Head of caudate nucleus (tissue), 42 donors: ENCODE measurements around the gene GPR37L1.
A peak's percentile ranks its signal among the peaks of the same experiment; 100 is the strongest.

ENCODE experiments used
- DNase-seq, 42 donors: peaks; one replicate each; pipeline versions ENCODE4 v3.0.0 to v3.0.0-alpha.2; 2020 to 2021; ENCODE audit warnings: mixed read lengths in 7 of 42
- intact Hi-C: fragments of 100-400 bp; cut with DNase I; formaldehyde crosslinking; loops from one replicate; pipeline ENCODE4 v1.15.0; 2022

Gene GPR37L1, protein sequence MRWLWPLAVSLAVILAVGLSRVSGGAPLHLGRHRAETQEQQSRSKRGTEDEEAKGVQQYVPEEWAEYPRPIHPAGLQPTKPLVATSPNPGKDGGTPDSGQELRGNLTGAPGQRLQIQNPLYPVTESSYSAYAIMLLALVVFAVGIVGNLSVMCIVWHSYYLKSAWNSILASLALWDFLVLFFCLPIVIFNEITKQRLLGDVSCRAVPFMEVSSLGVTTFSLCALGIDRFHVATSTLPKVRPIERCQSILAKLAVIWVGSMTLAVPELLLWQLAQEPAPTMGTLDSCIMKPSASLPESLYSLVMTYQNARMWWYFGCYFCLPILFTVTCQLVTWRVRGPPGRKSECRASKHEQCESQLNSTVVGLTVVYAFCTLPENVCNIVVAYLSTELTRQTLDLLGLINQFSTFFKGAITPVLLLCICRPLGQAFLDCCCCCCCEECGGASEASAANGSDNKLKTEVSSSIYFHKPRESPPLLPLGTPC

DNA sequence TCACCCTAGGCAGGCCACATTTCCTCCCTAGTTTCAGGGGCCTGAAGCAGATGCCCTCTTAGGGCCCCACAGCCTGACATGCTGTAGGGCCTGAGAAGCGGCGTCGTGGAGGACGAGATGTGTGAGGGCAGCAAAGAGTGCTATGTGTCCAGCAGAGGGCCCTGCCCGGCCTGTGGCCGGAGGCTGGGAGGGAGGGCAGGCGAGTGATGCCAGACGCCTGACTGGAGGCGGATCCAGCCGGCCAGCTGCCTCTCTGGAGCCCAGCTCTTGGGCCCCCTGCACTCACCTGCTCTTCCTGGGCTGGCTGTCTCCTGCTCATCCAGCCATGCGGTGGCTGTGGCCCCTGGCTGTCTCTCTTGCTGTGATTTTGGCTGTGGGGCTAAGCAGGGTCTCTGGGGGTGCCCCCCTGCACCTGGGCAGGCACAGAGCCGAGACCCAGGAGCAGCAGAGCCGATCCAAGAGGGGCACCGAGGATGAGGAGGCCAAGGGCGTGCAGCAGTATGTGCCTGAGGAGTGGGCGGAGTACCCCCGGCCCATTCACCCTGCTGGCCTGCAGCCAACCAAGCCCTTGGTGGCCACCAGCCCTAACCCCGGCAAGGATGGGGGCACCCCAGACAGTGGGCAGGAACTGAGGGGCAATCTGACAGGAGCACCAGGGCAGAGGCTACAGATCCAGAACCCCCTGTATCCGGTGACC, at the start of gene GPR37L1:
GPR37L1 (plus strand) TSS at position 279 of the 697 bp plus-strand sequence; CDS start at position 326, 47 bp downstream.
- DNase-seq: peak; percentile 79 to 95 (median 90)

DNA sequence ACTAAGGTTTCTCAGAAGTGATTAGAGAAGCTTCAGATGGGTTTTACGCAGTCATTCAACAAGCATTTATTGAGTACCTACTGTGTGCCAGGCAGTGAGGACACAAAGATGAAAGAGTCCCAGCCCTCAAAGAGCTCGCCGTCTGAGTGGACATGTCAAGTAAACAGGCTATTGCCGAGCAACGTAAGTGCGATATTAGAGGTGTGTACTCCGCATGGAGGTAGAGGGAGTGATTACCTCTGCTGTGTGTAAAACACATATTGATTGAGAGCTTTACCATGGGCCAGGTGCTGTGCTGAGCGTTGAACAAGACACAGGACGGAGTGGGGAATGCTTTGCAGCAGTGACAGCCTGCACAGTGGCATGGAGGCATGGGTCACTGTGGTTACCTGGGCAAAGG, 49.5 kb upstream of the GPR37L1 start:
- intact Hi-C loops: no loop called here
- DNase-seq: no peak

More for the DNA sequence above, at the start of gene GPR37L1:
- intact Hi-C loops: no loop called here

DNA sequence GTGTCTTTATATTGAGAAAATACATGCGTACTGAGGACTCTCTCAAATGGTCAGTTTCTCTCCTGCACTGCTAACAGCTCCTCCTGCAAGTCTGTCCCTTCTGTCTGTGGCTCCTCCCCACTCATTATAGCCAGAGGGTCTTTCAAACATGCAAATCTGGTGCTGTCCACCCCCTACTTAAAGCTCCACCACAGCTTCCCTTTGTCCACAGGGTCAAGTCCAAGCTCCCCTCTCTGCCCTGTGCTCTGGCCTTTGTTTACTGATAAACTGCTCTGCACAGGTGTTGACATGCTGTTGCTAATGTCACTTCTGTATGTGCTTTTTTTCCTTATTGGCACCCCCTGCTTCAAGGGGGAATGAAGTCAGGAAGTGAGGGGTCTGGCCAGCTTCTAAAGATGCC, 47.7 kb upstream of the GPR37L1 start:
- intact Hi-C loops: no loop called here
- DNase-seq: no peak

DNA sequence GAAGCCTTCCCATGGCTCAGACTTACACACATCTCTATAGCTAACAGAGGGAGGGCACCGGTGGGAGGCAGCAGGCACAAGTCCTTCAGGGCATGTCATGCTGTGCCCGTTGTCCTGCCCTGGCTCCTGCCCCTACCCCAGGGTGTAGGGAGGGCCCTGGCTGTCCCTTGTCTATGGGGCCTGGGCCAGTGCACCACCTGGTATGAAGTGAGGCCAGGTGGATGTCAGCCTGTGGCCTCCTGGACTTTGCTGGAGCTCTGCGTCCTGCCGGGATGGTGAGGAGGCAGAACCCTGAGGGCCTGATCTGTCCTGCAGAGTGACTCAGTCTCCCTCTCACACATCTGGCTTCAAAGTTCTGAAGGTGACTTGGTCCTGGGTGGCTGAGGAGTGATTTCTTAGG, 47.3 kb upstream of the GPR37L1 start:
- DNase-seq: no peak
- intact Hi-C loops: no loop called here

DNA sequence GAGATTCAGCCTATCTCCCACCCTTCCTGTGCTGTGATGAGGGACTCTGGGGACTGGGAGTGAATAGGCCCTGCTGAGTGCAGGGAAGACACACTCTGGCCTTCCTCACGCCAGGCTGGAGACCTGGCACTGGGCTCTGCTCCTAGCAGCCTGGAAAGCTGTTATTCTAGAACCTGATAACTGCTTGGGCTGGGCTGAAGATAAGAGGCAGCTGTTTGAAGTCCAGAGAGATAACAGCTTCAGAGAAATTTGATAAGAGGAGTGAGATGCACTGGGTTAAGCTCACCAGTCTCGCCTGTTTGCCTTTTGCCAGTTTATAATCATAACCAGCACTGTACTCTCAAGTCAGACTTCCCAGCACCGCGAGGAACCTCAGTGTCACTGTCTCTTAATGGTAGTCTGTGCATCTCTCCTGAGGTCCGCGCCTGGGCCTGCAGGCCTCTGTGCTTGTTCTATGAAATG, 46.6 kb upstream of the GPR37L1 start:
- no peak for DNase-seq
- intact Hi-C loops: no loop called here

DNA sequence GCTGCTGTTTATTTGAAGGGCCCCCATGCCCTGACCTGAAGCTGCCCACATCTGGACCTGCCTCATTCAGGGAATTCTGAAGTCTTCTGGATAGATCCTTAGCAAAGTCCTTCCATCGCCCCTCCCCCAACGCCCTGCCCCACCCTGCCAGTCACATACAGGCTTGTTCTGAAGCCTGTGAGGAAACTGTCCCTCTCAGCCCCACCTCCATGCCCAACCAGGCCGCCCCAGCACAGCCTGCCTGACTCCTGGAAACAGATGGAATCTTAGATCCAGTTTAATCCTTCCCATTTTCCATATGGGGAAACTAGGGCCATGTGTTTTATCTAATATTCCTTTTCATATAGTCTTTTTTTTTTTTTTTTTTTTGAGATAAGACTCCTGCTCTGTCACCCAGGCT, 44.5 kb upstream of the GPR37L1 start:
- no peak for DNase-seq
- intact Hi-C loops: no loop called here

DNA sequence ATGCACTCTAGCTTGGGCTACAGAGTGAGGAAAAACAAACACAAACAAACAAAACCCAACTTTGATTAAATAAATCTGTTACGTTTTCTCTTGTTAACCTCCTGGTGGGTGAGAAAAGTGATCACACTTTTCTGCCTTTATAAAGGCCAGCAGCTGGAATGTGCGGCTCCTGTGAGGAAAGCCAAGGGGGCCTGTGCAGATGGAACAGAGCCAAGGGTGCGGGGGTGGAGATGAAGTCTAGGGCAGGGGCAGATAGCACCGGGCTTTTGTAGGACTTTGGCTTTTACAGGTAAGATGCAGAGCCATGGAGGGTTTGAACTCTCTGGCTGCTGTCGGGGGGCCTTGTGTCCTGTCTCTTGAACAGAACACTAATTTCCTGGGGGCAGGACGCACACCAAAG, 40.7 kb upstream of the GPR37L1 start:
- DNase-seq: no peak
- intact Hi-C loops: no loop called here

DNA sequence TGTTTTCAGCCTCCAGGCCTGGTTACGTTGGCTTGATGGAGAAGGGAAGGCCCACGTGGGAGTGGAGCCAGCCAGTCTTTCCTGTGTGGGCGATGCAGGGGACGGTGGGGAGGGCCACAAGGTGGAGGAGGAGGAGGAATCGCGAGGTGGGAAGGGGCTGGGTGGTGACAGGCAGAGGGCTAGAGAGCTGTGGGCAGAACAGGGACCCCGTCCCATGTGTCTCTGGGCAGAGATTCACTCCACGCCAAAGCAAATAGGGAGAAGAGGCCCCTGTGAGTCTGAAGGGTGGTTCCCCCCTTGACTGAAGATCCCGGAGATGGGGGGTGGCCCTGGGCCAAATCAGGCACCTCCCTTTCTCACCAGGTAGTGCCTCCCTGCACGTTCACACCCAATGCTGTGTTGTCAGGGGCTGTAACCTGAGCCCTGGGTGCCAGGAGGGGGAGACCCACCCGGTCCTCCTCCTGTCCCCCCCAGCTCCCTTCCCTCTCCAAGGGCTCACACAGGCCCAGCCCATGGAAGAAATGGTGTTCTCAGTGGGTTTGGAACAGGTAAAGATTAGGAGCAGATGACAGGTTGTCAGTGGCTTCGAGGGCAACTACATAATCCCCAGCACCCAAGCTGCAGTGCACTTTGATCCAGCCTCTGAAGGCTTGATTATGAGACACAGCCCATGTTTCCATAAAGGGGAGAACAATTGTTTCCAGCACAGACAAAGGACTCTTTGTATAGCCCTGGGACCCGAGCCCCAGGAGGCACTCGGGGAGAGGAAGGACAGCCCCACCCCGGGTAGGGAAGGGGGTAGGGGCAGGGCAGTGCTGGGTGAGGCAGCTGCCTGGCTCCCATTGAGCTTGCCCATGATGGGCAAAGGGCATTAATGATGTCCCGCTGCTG, 37.7 kb upstream of the GPR37L1 start:
- intact Hi-C loops: no loop called here
- DNase-seq: peak; percentile 68 to 97 (median 90)

DNA sequence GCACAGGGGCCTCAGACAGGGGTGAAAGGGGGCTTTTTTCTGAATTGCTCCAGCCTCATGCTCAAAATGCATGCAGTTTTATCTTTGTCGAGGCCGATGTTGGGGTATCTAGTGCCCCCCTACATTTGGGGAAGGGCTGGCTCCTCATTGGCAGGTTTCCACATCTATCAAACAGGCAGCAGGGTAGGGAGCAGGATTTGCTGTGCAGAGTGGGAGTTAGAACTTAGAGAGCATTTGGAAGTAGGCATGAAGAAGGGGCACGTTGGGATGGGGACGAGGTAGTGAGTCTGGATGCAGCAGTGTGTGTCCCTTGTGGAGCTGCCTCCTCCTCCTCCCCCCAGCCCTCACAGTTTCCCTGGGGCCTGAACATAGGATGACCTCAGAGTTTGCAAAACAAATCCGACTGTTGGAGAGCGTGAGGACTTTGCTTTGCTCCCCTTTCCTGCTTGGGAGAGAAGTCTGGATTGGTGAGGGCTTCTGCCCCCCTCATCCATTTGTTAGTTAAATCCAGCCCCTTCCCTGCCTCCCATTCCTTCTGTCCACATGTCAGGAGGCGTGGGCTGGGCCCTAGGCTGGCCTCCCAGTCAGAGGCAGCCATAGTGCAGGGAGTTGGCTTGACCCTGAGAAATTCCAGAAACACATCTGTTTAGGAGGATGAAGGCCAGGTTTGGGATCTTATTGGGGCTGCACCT, 36.9 kb upstream of the GPR37L1 start:
- peak in 41 of 42 donors; percentile 19 to 88 (median 67) for DNase-seq
- intact Hi-C loops: no loop called here

DNA sequence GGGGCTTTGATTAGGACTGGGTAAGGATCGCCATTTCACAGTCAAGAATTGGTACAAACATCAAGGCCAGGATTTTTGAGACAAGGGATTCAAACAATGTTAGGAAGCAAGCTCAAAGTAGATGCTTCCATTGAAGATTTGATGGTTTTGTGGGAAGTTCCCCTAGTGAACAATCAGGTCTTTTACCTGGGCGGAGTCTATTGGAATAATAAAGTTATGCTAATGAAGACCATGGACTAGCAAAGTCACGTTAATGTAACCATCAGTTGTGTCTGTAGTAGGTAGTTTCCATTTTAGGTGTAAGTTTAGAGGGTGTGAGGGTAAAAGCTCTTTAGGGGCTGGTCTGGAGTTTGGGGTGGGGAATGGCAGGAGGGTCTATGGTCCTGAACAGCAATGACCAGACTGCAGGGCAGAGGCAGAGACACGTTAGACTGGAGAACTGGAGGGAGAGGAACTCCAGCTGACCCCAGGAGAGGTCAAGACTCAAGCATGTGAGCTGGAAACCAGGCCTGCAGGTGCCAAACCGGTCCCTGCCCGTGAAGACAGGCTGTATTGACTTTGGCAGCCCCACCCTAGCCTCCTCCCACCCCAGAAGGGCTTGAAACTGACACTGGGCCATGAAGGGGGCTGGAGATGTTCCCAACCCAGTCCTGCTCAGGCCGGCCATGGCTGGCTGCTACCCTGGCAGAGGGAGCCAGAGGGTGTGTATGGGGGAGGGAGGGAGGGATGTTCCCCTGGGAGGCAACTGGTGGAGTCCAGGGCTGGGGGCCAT, 36.0 kb upstream of the GPR37L1 start:
- DNase-seq: peak in 5 of 42 donors; percentile 7 to 46 (median 28)
- intact Hi-C loops: no loop called here

DNA sequence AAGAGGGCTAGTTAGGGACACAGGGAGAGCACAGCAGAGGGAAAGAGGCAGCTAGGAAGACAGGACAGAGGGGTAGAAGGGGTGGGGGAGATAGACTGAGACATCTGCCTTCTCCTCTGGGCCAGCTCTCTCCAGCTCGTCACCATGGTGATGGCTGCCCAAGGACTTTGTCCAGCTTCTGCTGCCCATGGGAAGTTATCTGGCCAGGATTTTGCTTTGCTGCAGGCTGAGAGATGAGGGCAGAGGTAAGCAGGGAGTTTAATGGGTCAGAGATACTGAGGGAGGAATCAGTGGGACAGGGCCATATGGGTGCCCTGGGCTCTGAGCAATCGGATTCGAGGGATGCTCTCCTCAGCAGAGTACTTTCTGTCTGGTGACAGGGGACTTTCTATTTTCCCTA, 34.5 kb upstream of the GPR37L1 start:
- intact Hi-C loops: no loop called here

DNA sequence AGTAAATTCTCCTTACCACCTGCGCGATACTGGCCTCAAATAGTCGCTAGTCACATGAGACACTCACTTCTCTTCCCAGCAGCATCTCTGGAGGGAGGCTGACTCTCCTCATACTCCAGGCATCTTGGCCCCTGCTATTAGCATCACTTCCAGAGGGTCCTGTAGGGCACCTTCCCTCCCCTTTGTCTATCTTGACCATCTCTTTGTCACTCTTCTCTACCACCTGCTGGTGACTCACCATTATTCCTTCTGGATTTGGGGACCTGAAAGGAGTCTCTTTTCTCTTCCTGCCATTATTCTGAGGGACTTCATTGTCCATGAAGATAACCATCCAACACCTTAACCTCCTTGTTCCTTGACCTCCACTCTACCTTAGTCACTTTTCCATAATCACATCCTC, 31.7 kb upstream of the GPR37L1 start:
- intact Hi-C loops: no loop called here

More for the DNA sequence above, 34.5 kb upstream of the GPR37L1 start:
- DNase-seq: peak in 29 of 42 donors; percentile 12 to 68 (median 36)

DNA sequence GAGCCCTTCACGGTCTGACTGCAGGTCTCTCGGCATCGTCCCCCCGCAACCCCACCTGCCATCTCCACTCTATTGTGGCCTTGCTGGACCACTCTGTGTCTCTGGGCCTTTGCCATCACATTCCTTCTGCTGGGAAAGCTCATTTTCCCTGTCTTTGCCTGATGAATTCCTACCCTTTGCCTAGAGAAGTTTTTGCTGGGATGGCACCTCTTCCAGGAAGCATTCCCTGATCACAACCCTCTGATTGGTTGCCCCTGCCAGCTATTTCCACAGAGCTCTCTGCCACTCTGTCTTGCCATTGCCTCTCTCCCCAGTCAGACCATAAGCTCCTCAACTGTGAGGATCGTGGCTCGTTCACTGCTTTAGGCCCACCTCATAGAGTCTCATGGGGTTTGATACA, 28.9 kb upstream of the GPR37L1 start:
- intact Hi-C loops: no loop called here
- no peak for DNase-seq

More for the DNA sequence above, 31.7 kb upstream of the GPR37L1 start:
- no peak for DNase-seq

DNA sequence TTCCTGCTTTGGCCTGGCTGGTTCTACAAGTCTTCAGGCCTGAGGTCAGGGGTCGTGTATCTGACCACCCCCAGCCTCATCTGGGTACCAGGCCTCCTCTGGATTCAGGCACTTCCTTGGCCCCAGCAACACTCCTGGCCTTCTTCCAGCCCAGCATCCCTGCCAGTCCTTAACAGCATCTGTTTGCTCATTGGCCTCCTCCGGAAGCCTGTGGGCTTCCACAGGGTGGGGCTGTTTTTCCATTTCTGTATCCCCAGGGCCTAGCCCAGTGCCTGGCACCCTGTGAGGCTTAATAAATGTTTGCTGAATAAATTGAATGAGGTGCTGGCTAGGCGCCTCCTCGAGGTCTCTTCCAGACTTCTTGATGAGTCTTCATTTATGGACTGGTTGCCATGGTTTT, 21.5 kb upstream of the GPR37L1 start:
- intact Hi-C loops: no loop called here
- peak in 11 of 42 donors; percentile 15 to 68 (median 29) for DNase-seq

DNA sequence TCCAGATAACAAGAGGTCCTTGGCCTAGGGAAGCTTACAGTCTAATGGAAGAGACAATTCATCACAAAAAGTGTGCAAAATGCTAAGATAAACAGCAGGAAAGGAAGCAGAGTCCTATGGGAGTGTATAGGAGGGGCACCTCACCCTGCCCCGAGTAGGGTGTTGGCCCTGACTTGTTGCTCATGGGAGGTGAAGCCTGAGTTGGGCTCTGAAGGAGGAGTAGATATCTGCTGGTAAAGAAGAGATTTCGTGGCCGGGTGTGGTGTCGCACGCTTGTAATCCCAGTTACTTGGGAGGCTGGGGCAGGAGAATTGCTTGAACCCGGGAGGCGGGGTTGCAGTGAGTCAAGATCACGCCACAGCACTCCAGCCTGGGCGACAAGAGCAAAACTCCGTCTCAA, 18.6 kb upstream of the GPR37L1 start:
- DNase-seq: no peak
- intact Hi-C loops: no loop called here

DNA sequence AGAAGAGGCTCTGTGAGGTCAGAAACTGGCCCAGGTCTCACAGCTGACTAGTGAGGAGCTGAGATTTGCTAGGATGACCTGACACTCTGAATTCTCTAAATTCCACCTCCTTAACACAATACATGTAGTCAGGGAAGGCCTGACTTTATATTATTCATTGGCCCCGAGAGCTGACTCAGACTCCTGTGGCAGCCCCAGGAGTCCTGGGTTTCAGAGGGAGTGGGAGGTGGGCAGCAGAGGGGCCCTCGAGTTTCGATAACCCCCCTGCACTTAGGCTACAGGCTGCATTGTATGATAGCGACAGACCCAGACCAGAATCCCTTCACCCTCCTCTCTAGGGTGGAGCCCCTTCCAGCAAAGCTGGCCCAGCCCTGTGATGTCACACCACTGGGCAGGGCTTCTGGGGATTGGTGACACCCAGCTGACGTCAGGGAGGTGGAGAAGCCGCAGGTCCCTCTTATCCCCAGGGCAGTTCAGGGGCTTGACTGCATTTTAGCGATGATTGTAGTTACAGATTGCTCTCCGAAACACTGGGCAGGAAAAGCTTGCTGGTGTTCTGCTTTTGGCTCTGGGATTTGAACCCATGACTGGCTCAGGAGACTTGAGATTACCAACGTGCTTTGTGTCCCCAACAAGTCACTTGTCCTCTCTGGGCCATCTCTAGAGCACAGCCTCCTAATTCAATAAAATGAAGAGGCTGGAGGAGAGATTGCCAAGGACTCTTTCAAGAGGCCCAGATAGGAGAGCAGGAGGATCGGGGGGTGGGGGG, 17.0 kb upstream of the GPR37L1 start:
- intact Hi-C loops: no loop called here
- no peak for DNase-seq
